Esophagus muscularis mucosa (tissue), 4 donors: Measurements from ENCODE around the gene THOC2. TPM values are rescaled to one million over a fixed set of nuclear protein-coding genes. Genes with fewer than 3 reads are reported as not detected.
"Not testable (repeated sequence)": the region's sequence is repeated elsewhere in the genome, so short reads cannot be mapped to it uniquely, and the experiment has no call there.

Source experiments
- DNase-seq: peaks from one replicate; pipeline ENCODE4 v3.0.0-alpha.2; 2017; ENCODE audit errors: extremely low spot score
- H3K27ac ChIP-seq, 4 donors: fragments of 200-600 bp; sonication (generic); replicated peaks in 1 of 4; 1 replicate in 3 of 4; 2 replicates in 1 of 4; pipeline ENCODE4 v1.5.1; 2016 to 2019; ENCODE audit warnings: mild to moderate bottlenecking in 1 of 4
- H3K27me3 ChIP-seq, 4 donors: fragments of 200-600 bp; sonication (generic); one replicate each; pipeline versions ENCODE4 v1.5.1 to v1.6.0; 2016 to 2019
- H3K36me3 ChIP-seq, 4 donors: fragments of 200-600 bp; sonication (generic); one replicate each; pipeline ENCODE4 v1.5.1; 2016 to 2019
- H3K4me1 ChIP-seq, 4 donors: fragments of 200-600 bp; sonication (generic); one replicate each; pipeline ENCODE4 v1.5.1; 2016 to 2019
- H3K4me3 ChIP-seq, 4 donors: fragments of 200-600 bp; sonication (generic); 1 replicate in 2 of 4; 2 replicates in 2 of 4; pipeline ENCODE4 v1.5.1; 2016 to 2019; ENCODE audit warnings: mild to moderate bottlenecking in 4 of 4, moderate library complexity in 1 of 4
- H3K9me3 ChIP-seq, 4 donors: fragments of 200-600 bp; sonication (generic); 1 replicate in 3 of 4; 2 replicates in 1 of 4; pipeline ENCODE4 v1.5.1; 2016 to 2019
- EP300 ChIP-seq: sonication (generic); formaldehyde crosslinking; IDR thresholded peaks from one replicate; pipeline ENCODE4 v1.6.1; 2017; ENCODE audit warnings: antibody characterized with exemption
- POLR2A ChIP-seq: fragments of 450-650 bp; IDR thresholded peaks from one replicate; pipeline ENCODE4 v1.6.1; 2017; ENCODE audit warnings: antibody characterized with exemption, moderate library complexity, mild to moderate bottlenecking, low read depth
- POLR2AphosphoS5 ChIP-seq, 2 donors: sonication (generic); formaldehyde crosslinking; IDR thresholded peaks; one replicate each; pipeline ENCODE4 v1.6.1; 2017; ENCODE audit warnings: antibody characterized with exemption in 2 of 2
- WGBS: methylation state at CpG from one replicate; pipeline ENCODE4 v1.1.5; 2018; 5-methylcytosine and 5-hydroxymethylcytosine counted together
- intact Hi-C: fragments of 100-400 bp; cut with DNase I; formaldehyde crosslinking; loops from one replicate; pipeline ENCODE4 v1.15.1; 2023
- total RNA-seq, 4 donors: library from RNA; depleted of rRNA; stranded (reverse); fragments of >200 nt; gene quantifications; one replicate each; pipeline versions ENCODE4 v1.1.0 to v1.2.1, GENCODE V29; 2016
- TF ChIP-seq, protein P1 (sequence below), 3 experiments: fragments of 200-600 bp in 2 of 3; fragments of 450-650 bp in 1 of 3; sonication (generic) in 2 of 3; IDR thresholded peaks; one replicate each; pipeline ENCODE4 v1.5.1; 2017 to 2019; ENCODE audit warnings: antibody characterized with exemption in 3 of 3, mild to moderate bottlenecking in 2 of 3, moderate library complexity in 1 of 3

Gene THOC2
- total RNA-seq, 4 donors from 2014 or later = 98.1 to 110 (median 109) TPM

DNA sequence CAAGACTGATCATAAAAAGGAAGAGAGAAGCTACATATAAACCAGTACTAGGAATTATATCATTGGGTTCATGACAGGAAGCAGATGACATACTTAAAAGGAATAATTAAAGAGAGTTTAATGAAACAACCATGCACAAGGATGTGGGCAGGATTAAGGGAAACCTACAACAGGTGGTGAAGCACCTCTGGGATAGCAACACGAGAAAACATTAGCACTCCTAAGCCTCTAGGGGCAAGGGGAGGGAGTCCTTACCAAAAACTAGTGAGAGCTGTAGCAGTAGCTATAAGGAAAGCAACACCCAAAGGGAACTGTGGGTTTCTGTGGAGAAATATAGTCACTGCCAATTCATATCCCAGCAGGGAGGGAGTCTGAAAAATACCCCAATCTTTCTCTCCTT, 7.2 kb upstream of the THOC2 start:
- no peaks in the 10 kb centered on the region for H3K27me3 ChIP-seq
- no peaks in the 10 kb centered on the region for H3K9me3 ChIP-seq
- no peak for TF ChIP-seq POLR2A
- TF ChIP-seq, protein P1, sequence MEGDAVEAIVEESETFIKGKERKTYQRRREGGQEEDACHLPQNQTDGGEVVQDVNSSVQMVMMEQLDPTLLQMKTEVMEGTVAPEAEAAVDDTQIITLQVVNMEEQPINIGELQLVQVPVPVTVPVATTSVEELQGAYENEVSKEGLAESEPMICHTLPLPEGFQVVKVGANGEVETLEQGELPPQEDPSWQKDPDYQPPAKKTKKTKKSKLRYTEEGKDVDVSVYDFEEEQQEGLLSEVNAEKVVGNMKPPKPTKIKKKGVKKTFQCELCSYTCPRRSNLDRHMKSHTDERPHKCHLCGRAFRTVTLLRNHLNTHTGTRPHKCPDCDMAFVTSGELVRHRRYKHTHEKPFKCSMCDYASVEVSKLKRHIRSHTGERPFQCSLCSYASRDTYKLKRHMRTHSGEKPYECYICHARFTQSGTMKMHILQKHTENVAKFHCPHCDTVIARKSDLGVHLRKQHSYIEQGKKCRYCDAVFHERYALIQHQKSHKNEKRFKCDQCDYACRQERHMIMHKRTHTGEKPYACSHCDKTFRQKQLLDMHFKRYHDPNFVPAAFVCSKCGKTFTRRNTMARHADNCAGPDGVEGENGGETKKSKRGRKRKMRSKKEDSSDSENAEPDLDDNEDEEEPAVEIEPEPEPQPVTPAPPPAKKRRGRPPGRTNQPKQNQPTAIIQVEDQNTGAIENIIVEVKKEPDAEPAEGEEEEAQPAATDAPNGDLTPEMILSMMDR (IDR thresholded peaks at IDR 0.05) = no peak
- WGBS = 29% methylated on average over 1 of the region's 1 CpG
- H3K36me3 ChIP-seq = no peaks in the 10 kb centered on the region
- H3K4me3 ChIP-seq = no peak overlapping the region
- intact Hi-C loops = no loop called here
- H3K27ac ChIP-seq = no peak overlapping the region
- peaks cover 0 to 14% (median 7%) of the 10 kb centered on the region in 4 donors for H3K4me1 ChIP-seq
- DNase-seq = no peak

DNA sequence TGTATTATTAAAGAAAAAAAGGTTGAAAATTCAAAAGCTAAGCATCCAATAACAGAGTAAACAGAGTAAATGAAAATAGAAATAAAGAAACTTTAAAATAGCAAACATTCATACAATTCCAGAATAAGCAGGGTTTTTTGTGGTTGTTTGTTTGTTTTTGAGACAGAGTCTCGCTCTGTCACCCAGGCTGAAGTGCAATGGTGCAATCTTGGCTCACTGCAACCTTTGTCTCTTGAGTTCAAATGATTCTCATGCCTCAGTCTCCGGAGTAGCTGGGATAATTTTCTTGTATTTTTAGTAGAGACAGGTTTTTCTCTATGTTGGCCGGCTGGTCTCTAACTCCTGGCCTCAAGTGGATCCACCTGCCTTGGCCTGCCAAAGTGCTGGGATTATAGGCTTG, 6.6 kb upstream of the THOC2 start:
- Histone ChIP-seq H3K9me3 (no peaks in the 10 kb centered on the region), H3K36me3 (no peaks in the 10 kb centered on the region), H3K4me1 (peaks cover 0 to 10% (median 4%) of the 10 kb centered on the region in 4 donors), H3K27me3 (no peaks in the 10 kb centered on the region), H3K4me3 (no peak overlapping the region), H3K27ac (no peak overlapping the region)
- intact Hi-C loops = no loop called here
- WGBS = 62% methylated on average over 3 of the region's 3 CpGs
- no peak for TF ChIP-seq POLR2AphosphoS5 (IDR thresholded peaks at IDR 0.05)
- no peak for DNase-seq

DNA sequence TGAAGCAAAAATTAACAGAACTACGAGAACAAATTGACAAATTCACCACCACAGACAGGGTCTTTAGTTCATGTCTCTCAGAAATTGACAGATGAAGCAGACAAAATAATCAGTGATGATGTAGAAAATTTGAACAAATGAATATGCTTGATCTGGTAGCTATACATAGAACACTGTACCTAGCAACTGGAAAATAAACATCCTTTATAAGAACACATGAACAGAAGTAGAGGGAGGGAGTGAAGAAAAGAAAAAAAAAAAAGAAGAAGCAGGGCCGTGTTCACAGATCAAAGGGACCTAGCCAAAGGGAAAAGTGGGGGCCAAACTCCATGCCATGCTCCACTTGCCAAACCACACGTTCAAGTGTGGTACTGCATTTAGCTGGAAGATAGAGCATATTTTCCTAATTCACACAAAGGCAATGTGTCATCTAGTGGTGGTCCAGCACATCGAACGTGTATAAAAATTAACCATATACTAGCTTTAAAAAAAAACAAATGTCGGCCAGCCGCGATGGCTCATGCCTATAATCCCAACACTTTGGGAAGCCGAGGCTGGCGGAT, 5.6 kb upstream of the THOC2 start:
- Histone ChIP-seq H3K4me3 (no peak overlapping the region), H3K4me1 (peaks cover 0 to 10% (median 4%) of the 10 kb centered on the region in 4 donors), H3K27ac (peak overlapping the region; percentile 40 to 61 (median 51)), H3K9me3 (no peaks in the 10 kb centered on the region), H3K36me3 (no peaks in the 10 kb centered on the region), H3K27me3 (no peaks in the 10 kb centered on the region)
- DNase-seq = no peak
- intact Hi-C loops = no loop called here
- TF ChIP-seq POLR2A (no peak), EP300 (no peak), POLR2AphosphoS5 (IDR thresholded peaks at IDR 0.05) (no peak)
- TF ChIP-seq, protein P1 (IDR thresholded peaks at IDR 0.05) = peak in 1 of 3 experiments; percentile 23
- WGBS = 61% methylated on average over 10 of the region's 10 CpGs

DNA sequence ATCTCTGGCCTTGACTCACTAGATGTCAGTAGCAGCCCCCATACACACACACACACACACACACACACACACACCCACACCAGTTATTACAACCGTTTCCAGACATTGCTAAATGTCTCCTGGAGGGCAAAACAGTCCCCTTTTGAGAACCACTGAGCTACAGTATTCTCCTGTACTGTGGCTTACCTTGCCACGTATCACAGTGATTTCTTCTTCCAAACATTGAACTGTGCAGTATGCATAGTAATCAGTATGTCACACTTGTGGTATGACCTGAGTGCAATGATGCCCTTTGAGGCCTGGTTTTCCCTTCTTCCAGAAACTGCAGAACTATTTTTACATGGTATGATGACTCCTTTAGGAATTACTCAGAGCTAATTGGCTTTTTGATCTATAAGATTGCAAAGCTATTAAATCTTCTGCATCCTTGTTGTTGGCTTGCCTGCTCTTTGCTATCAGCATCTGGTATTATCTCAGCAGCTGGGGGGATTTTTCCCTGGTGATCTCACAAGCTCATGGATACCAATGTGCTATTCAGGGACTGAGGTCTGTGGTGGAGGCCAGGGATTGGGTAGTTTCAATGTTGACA, 3.6 kb upstream of the THOC2 start:
- no peak for DNase-seq
- intact Hi-C loops = no loop called here
- Histone ChIP-seq H3K4me1 (peaks cover 0 to 10% (median 4%) of the 10 kb centered on the region in 4 donors), H3K36me3 (no peaks in the 10 kb centered on the region), H3K4me3 (no peak overlapping the region), H3K9me3 (no peaks in the 10 kb centered on the region), H3K27me3 (no peaks in the 10 kb centered on the region), H3K27ac (peak overlapping the region; percentile 28 to 41 (median 38))
- no peak for TF ChIP-seq POLR2A
- 50% methylated on average over 2 of the region's 2 CpGs for WGBS

DNA sequence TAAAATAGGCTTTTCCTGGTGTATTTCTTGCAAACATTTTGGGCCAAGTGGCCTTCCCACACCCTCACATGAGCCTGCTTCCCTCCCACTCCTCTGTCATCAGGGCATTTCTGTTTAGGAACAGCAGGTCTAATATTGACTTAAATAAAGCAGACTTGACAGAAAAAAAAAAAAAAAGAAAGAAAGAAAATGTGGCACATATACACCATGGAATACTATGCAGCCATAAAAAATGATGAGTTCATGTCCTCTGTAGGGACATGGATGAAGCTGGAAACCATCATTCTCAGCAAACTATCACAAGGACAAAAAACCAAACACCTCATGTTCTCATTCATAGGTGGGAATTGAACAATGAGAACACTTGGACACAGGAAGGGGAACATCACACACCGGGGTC, 2.3 kb upstream of the THOC2 start:
- H3K9me3 ChIP-seq, DNase-seq, H3K36me3 ChIP-seq, H3K27ac ChIP-seq, H3K27me3 ChIP-seq, intact Hi-C loops, H3K4me3 ChIP-seq: not testable (repeated sequence)
- no CpG with 5 or more reads among the region's 1 CpG for WGBS
- peaks cover 5 to 20% (median 14%) of the 10 kb centered on the region in 4 donors for H3K4me1 ChIP-seq

DNA sequence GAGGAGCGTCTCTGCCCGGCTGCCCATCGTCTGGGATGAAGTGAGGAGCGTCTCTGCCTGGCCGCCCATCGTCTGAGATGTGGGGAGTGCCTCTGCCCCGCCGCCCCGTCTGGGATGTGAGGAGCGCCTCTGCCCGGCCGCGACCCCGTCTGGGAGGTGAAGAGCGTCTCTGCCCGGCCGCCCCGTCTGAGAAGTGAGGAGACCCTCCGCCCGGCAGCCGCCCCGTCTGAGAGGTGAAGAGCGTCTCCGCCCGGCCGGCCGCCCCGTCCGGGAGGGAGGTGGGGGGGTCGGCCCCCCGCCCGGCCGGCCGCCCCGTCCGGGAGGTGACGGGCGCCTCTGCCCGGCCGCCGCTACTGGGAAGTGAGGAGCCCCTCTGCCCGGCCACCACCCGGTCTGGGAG, 1.2 kb upstream of the THOC2 start:
- H3K27ac ChIP-seq = peak overlapping the region; percentile 27 to 88 (median 85)
- WGBS = 90% methylated on average over 20 of the region's 43 CpGs
- DNase-seq, intact Hi-C loops, H3K4me3 ChIP-seq, H3K9me3 ChIP-seq, H3K36me3 ChIP-seq, H3K27me3 ChIP-seq: not testable (repeated sequence)
- peaks cover 5 to 22% (median 21%) of the 10 kb centered on the region in 4 donors for H3K4me1 ChIP-seq
